IMR-90 (cell line): ENCODE measurements around the gene DLL1. TPM values are rescaled to one million over a fixed set of nuclear protein-coding genes. Genes with fewer than 3 reads are reported as not detected.

Experiments used
- ATAC-seq: fragments of 200-7000 bp; cut with Tn5 transposase; 2 replicates; pipeline ENCODE4 v1.9.1; 2020; ENCODE audit warnings: low read depth, mild to moderate bottlenecking, moderate library complexity
- BruUV-seq: library from RNA; stranded (reverse); fragments of 400-500 nt; replicated peaks from 2 replicates; lab custom pipeline; 2021; lab: Mats Ljungman, UMichigan
- CTCF ChIA-PET: fragments of 300-600 bp; formaldehyde crosslinking; extraction: SDS; loops from one replicate; lab custom pipeline; 2021; ENCODE audit warnings: antibody characterized with exemption; lab: Yijun Ruan, JAX
- POLR2A ChIA-PET: fragments of 300-600 bp; sonication (Branson Sonifier 250); formaldehyde crosslinking; loops from one replicate; lab custom pipeline; 2022; ENCODE audit warnings: antibody characterized with exemption; ENCODE audit not compliant: unreplicated experiment; lab: Charles Lee
- DNase-seq: peaks from one replicate; pipeline ENCODE4 v3.0.0; 2013
- H2AFZ ChIP-seq: replicated peaks from 2 replicates; pipeline ENCODE3; 2013; ENCODE audit warnings: low read length, mild to moderate bottlenecking; ENCODE audit not compliant: poor library complexity
- H2AK5ac ChIP-seq: 2 replicates; pipeline ENCODE4 v1.6.1; 2013; ENCODE audit warnings: low read depth, low read length, inconsistent platforms
- H2AK9ac ChIP-seq: replicated peaks from 2 replicates; pipeline ENCODE3; 2013; ENCODE audit warnings: mild to moderate bottlenecking, low read depth, low read length, moderate library complexity; ENCODE audit not compliant: poor library complexity
- H2BK120ac ChIP-seq: 2 replicates; pipeline ENCODE4 v1.6.1; 2013; ENCODE audit warnings: low read depth, low read length, inconsistent platforms
- H2BK15ac ChIP-seq: 3 replicates; pipeline ENCODE4 v1.6.1; 2013; ENCODE audit warnings: low read depth, low read length, inconsistent platforms
- H2BK20ac ChIP-seq: 2 replicates; pipeline ENCODE4 v1.6.1; 2013; ENCODE audit warnings: low read depth, mild to moderate bottlenecking, inconsistent platforms, low read length, moderate library complexity
- H2BK5ac ChIP-seq: 2 replicates; pipeline ENCODE4 v1.6.1; 2013; ENCODE audit warnings: mild to moderate bottlenecking, low read depth, low read length, inconsistent platforms; ENCODE audit not compliant: poor library complexity, severe bottlenecking
- H3K14ac ChIP-seq: replicated peaks from 2 replicates; pipeline ENCODE4 v1.6.1; 2013; ENCODE audit warnings: low read depth, low read length, inconsistent platforms
- H3K18ac ChIP-seq: 2 replicates; pipeline ENCODE4 v1.6.1; 2013; ENCODE audit warnings: low read depth, low read length, control low read depth
- H3K23ac ChIP-seq: 2 replicates; pipeline ENCODE4 v1.6.1; 2013; ENCODE audit warnings: low read depth, low read length, inconsistent platforms
- H3K27ac ChIP-seq: 2 replicates; pipeline ENCODE4 v1.5.1; 2013; ENCODE audit warnings: mild to moderate bottlenecking, control low read depth, low read length; ENCODE audit not compliant: insufficient read depth
- H3K27me3 ChIP-seq: 2 replicates; pipeline ENCODE4 v1.6.1; 2013; ENCODE audit warnings: low read length; ENCODE audit not compliant: control insufficient read depth, insufficient read depth
- H3K36me3 ChIP-seq: 2 replicates; pipeline ENCODE4 v1.6.1; 2013; ENCODE audit warnings: low read length, mixed read lengths; ENCODE audit not compliant: control insufficient read depth, insufficient read depth
- H3K4ac ChIP-seq: 2 replicates; pipeline ENCODE4 v1.6.1; 2013; ENCODE audit warnings: low read depth, low read length, inconsistent platforms
- H3K4me1 ChIP-seq: 2 replicates; pipeline ENCODE4 v1.6.1; 2013; ENCODE audit warnings: low read length, mixed read lengths; ENCODE audit not compliant: control insufficient read depth, insufficient read depth
- H3K4me2 ChIP-seq: 2 replicates; pipeline ENCODE4 v1.6.1; 2013; ENCODE audit warnings: low read depth, mild to moderate bottlenecking, control low read depth, low read length, moderate library complexity
- H3K4me3 ChIP-seq: 2 replicates; pipeline ENCODE4 v1.5.1; 2013; ENCODE audit warnings: low read depth, mild to moderate bottlenecking, control low read depth, low read length, moderate library complexity; ENCODE audit not compliant: insufficient read depth
- H3K56ac ChIP-seq: 2 replicates; pipeline ENCODE4 v1.6.1; 2013; ENCODE audit warnings: low read length, inconsistent platforms; ENCODE audit not compliant: insufficient read depth; ENCODE audit errors: extremely low read depth
- H3K79me1 ChIP-seq, 2 experiments: 2 replicates each; pipeline ENCODE4 v1.6.1; 2013; ENCODE audit warnings: low read length in 2 of 2, inconsistent platforms in 1 of 2, low read depth in 1 of 2
- H3K9ac ChIP-seq: 2 replicates; pipeline ENCODE4 v1.6.1; 2013; ENCODE audit warnings: low read depth, low read length, control low read depth
- H3K9me1 ChIP-seq: 2 replicates; pipeline ENCODE4 v1.6.1; 2013; ENCODE audit warnings: low read length, inconsistent platforms; ENCODE audit not compliant: insufficient read depth
- H3K9me3 ChIP-seq: 2 replicates; pipeline ENCODE4 v1.6.1; 2013; ENCODE audit warnings: low read length; ENCODE audit not compliant: control insufficient read depth, insufficient read depth
- H4K20me1 ChIP-seq: 2 replicates; pipeline ENCODE4 v1.6.1; 2013; ENCODE audit warnings: low read length, inconsistent platforms; ENCODE audit not compliant: insufficient read depth
- H4K5ac ChIP-seq: 2 replicates; pipeline ENCODE4 v1.6.1; 2013; ENCODE audit warnings: mild to moderate bottlenecking, low read depth, low read length, control low read depth
- H4K8ac ChIP-seq, 2 experiments: 2 replicates each; pipeline ENCODE4 v1.6.1; 2013; ENCODE audit warnings: low read depth in 2 of 2, low read length in 2 of 2, control low read depth in 1 of 2, inconsistent platforms in 1 of 2
- H4K91ac ChIP-seq: 2 replicates; pipeline ENCODE4 v1.6.1; 2013; ENCODE audit warnings: low read depth, low read length, inconsistent platforms; ENCODE audit not compliant: insufficient read depth
- BHLHE40 ChIP-seq: fragments of 150-350 bp; IDR thresholded peaks from 2 replicates; pipeline ENCODE4 v1.6.1; 2016; ENCODE audit warnings: mild to moderate bottlenecking, low read depth, low read length
- CHD1 ChIP-seq: IDR thresholded peaks from 2 replicates; pipeline ENCODE4 v1.6.1; 2012; ENCODE audit warnings: low read depth, low read length, improper control_type of control experiment
- POLR2A ChIP-seq: IDR thresholded peaks from 2 replicates; pipeline ENCODE4 v1.6.1; 2012; ENCODE audit warnings: mild to moderate bottlenecking, low read depth, low read length
- USF2 ChIP-seq: fragments of 150-350 bp; IDR thresholded peaks from 2 replicates; pipeline ENCODE4 v1.6.1; 2017; ENCODE audit warnings: mild to moderate bottlenecking, antibody characterized with exemption, low read length, low read depth
- WGBS, 2 experiments: methylation state at CpG; one replicate each; pipeline versions ENCODE4 v1.1.5 to v1.1.7; 2013; ENCODE audit warnings: missing lambda C conversion rate in 2 of 2; ENCODE audit not compliant: insufficient read length in 1 of 2; ENCODE audit errors: extremely low coverage in 2 of 2; 5-methylcytosine and 5-hydroxymethylcytosine counted together
- dilution Hi-C: fragments of 300-500 bp; cut with HindIII; formaldehyde crosslinking; loops from one replicate; pipeline ENCODE4 v1.14.3; 2018; ENCODE audit warnings: low sequenced_read_pairs; ENCODE audit not compliant: unreplicated experiment
- in situ Hi-C: fragments of 300-500 bp; cut with MboI; formaldehyde crosslinking; loops from 3 replicates; pipeline ENCODE4 v1.14.3; 2019; ENCODE audit warnings: low sequenced_read_pairs, inconsistent platforms, mixed read lengths
- intact Hi-C: fragments of 100-400 bp; cut with micrococcal nuclease; formaldehyde crosslinking; loops from 2 replicates; pipeline ENCODE4 v1.10.0; 2022
- polyA plus RNA-seq, 3 experiments: library from polyadenylated mRNA; depleted of rRNA; stranded (reverse); fragments of >200 nt; gene quantifications; 2 replicates each; pipeline ENCODE4 v1.2.3, GENCODE V29; 2012; ENCODE audit warnings: low replicate concordance in 1 of 3
- total RNA-seq: library from RNA; depleted of rRNA; stranded (reverse); fragments of >200 nt; gene quantifications from 2 replicates; pipeline ENCODE4 v1.2.3, GENCODE V29; 2012

Gene DLL1
- total and polyA plus RNA-seq, 2 of the 4 experiments (the other 2 are of a cell fraction), result under 0.01 to 0.31 TPM

GRCh38 chr6:170238741-170239565 lies 51.9 kb downstream of the DLL1 start (continued):
- no peak for TF ChIP-seq CHD1

GRCh38 chr6:170237999-170238740 lies 52.7 kb downstream of the DLL1 start:
- ATAC-seq (no peak), DNase-seq (no peak)
- Histone ChIP-seq H2AK5ac (no peak overlapping the region), H3K4me3 (no peak overlapping the region), H2AFZ (no peak overlapping the region), H3K79me1 (no peaks in the 10 kb centered on the region), H3K4me2 (no peak overlapping the region), H4K20me1 (no peaks in the 10 kb centered on the region), H3K4ac (no peak overlapping the region), H3K9ac (no peak overlapping the region), H2BK20ac (no peak overlapping the region), H3K4me1 (no peaks in the 10 kb centered on the region; the same call in 1 of the 2 replicates), H4K91ac (no peak overlapping the region), H4K5ac (no peak overlapping the region), H3K36me3 (no peaks in the 10 kb centered on the region), H3K14ac (no peak overlapping the region), H3K9me1 (no peaks in the 10 kb centered on the region), H3K9me3 (no peaks in the 10 kb centered on the region), H3K56ac (no peak overlapping the region), H2BK120ac (no peak overlapping the region), H2BK15ac (no peak overlapping the region), H3K18ac (no peak overlapping the region), H2BK5ac (no peak overlapping the region), H3K23ac (no peak overlapping the region), H4K8ac (no peak overlapping the region), H3K27me3 (peaks cover 2% of the 10 kb centered on the region; the same call in 1 of the 2 replicates), H3K27ac (no peak overlapping the region), H2AK9ac (no peak overlapping the region)
- CTCF ChIA-PET, result interaction anchor here (0.7 kb wide), 1 partner anchor 326 kb away, joined by 4 read pairs; no protein-coding TSS in a partner anchor
- no TSS peak for BruUV-seq
- in situ Hi-C loops (no loop called here), dilution Hi-C loops (no loop called here), intact Hi-C loops (no loop called here)
- POLR2A ChIA-PET, result no interaction called here
- WGBS, 2 experiments, result 82% methylated on average over 10 of the region's 19 CpGs; no CpG with 5 or more reads in 1 of the 2 experiments
- TF ChIP-seq POLR2A (no peak), USF2 (no peak), BHLHE40 (no peak)
